Measurements from ENCODE around the gene PHEX. TPM values are rescaled to one million over a fixed set of nuclear protein-coding genes. Genes with fewer than 3 reads are reported as not detected.

The PHEX gene
- total RNA-seq, 1 experiment from 2014 or later, result 0.27 TPM

DNA sequence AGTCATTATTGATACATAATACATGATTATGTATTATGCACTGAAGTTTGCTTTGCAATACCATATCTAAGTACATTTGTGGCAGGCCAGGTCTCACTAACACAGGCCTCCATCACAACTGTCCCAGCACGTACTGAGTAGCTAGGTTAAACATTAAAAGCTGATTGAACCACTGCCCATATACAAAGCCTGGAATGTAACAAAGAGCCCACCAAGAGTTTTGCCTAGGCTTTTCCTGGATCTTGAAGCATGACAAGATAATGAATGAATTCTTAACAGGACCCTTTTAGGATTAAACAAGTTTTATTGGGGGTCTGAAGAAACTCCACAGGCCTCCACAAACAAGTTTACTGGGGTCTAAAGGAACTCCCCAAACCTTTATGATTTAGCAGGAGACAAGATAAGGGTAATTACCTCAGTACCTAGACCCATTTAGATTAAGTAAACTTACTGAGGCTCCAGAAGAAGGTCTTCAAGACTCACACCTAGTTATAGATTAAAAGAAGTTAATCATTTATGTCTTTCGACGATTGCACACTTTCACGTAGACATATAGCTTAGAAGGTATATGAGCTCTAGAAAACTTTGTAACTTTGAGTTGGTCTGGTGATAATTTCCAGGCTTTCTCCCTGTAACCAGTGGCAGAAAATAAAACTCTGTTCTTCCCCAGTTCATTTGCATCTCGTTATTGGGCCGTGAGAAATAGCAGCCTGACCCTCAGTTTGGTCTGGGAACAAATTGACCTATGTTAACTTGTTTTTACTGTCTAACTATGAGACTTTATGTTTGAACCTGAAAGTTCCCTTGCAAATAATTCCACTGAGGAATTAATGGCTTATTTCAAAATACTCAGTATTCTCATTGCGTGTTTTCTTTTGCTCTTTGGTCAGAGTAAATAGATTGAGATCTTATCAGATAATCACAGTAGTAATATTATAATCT, 84.8 kb downstream of the PHEX start (continued):
- TF ChIP-seq TCF7L2 (IDR thresholded peaks at IDR 0.05; ENCODE audit: borderline replicate concordance, extremely low read depth, insufficient read depth, insufficient read length) (no peak), SIN3A (IDR thresholded peaks at IDR 0.05; ENCODE audit: low read depth) (no peak), EZH2 (IDR thresholded peaks at IDR 0.05) (no peak)

- H2AFZ ChIP-seq (ENCODE audit: low read depth, low read length, poor library complexity, severe bottlenecking), result no peak overlapping the region
- H3K4me2 ChIP-seq (ENCODE audit: low read length), result no peak overlapping the region
- BruUV-seq (replicated peaks), result no TSS peak
- ChIA-PET POLR2A (no interaction called here), RAD21 (ENCODE audit: low non-redundant PET in 1 of 2, low total read pairs in 2 of 2, uncharacterized antibody in 2 of 2, unreplicated experiment in 2 of 2) (no interaction called here), CTCF (no interaction called here)
- intact Hi-C loops (cut with micrococcal nuclease), result no loop called here
- TF ChIP-seq SP1 (IDR thresholded peaks at IDR 0.05; ENCODE audit: low read depth), result no peak
- TF ChIP-seq, protein P1, sequence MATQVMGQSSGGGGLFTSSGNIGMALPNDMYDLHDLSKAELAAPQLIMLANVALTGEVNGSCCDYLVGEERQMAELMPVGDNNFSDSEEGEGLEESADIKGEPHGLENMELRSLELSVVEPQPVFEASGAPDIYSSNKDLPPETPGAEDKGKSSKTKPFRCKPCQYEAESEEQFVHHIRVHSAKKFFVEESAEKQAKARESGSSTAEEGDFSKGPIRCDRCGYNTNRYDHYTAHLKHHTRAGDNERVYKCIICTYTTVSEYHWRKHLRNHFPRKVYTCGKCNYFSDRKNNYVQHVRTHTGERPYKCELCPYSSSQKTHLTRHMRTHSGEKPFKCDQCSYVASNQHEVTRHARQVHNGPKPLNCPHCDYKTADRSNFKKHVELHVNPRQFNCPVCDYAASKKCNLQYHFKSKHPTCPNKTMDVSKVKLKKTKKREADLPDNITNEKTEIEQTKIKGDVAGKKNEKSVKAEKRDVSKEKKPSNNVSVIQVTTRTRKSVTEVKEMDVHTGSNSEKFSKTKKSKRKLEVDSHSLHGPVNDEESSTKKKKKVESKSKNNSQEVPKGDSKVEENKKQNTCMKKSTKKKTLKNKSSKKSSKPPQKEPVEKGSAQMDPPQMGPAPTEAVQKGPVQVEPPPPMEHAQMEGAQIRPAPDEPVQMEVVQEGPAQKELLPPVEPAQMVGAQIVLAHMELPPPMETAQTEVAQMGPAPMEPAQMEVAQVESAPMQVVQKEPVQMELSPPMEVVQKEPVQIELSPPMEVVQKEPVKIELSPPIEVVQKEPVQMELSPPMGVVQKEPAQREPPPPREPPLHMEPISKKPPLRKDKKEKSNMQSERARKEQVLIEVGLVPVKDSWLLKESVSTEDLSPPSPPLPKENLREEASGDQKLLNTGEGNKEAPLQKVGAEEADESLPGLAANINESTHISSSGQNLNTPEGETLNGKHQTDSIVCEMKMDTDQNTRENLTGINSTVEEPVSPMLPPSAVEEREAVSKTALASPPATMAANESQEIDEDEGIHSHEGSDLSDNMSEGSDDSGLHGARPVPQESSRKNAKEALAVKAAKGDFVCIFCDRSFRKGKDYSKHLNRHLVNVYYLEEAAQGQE (IDR thresholded peaks at IDR 0.05; ENCODE audit: low read depth), result no peak
- no peak for TF ChIP-seq TCF7L2 (IDR thresholded peaks at IDR 0.05; ENCODE audit: borderline replicate concordance, extremely low read depth, insufficient read depth, insufficient read length)
- TF ChIP-seq SRF (IDR thresholded peaks at IDR 0.05; ENCODE audit: low read depth), result no peak
- TF ChIP-seq EZH2phosphoT487 (IDR thresholded peaks at IDR 0.05; ENCODE audit: borderline replicate concordance), result no peak
- no peak for TF ChIP-seq EZH2 (IDR thresholded peaks at IDR 0.05)
- TF ChIP-seq SIN3A (IDR thresholded peaks at IDR 0.05; ENCODE audit: low read depth), result no peak
- no peak for TF ChIP-seq MAX (IDR thresholded peaks at IDR 0.05)
- no peak for TF ChIP-seq YY1 (IDR thresholded peaks at IDR 0.05; ENCODE audit: extremely low read depth, insufficient replicate concordance, low read depth, low read length)
- TF ChIP-seq RAD21 (IDR thresholded peaks at IDR 0.05; ENCODE audit: low read depth), result no peak
- TF ChIP-seq ATF3 (IDR thresholded peaks at IDR 0.05), result no peak
- TF ChIP-seq ZNF274 (IDR thresholded peaks at IDR 0.05; ENCODE audit: low read depth, low read length), result no peak
- no peak for TF ChIP-seq CBX3 (IDR thresholded peaks at IDR 0.05; ENCODE audit: low read depth)
- TF ChIP-seq EGR1 (IDR thresholded peaks at IDR 0.05; ENCODE audit: low read depth), result no peak
- no peak for TF ChIP-seq ZFX (IDR thresholded peaks at IDR 0.05)
- no peak for TF ChIP-seq JUND (IDR thresholded peaks at IDR 0.05)
- no peaks in the 10 kb centered on the region for H3K27me3 ChIP-seq (ENCODE audit: insufficient read depth, low read length)
- no peaks in the 10 kb centered on the region for H3K36me3 ChIP-seq (ENCODE audit: control insufficient read depth in 1 of 2, insufficient read depth in 2 of 2, low read length in 2 of 2)
- H3K4me1 ChIP-seq (ENCODE audit: control insufficient read depth in 1 of 2, insufficient read depth in 2 of 2, low read length in 2 of 2), result no peaks in the 10 kb centered on the region
- no peaks in the 10 kb centered on the region for H3K79me2 ChIP-seq (ENCODE audit: insufficient read depth, low read length)
- DNase-seq (ENCODE audit: low read depth, low spot score) (no peak), ATAC-seq (no peak)
- no peaks in the 10 kb centered on the region for H3K9me3 ChIP-seq (ENCODE audit: control insufficient read depth in 1 of 2, insufficient read depth in 1 of 2, low read depth in 1 of 2, low read length in 2 of 2)
- no peak overlapping the region for H3K4me3 ChIP-seq (replicated peaks in 1 of 2; ENCODE audit: low read depth in 1 of 2, low read length in 2 of 2)
- H3K9me2 ChIP-seq (ENCODE audit: insufficient read depth), result no peaks in the 10 kb centered on the region
- H4K20me1 ChIP-seq (ENCODE audit: insufficient read depth), result no peaks in the 10 kb centered on the region
- no peak overlapping the region for H3K27ac ChIP-seq (ENCODE audit: low read depth, low read length)
- no peak overlapping the region for H3K9ac ChIP-seq (ENCODE audit: low read length)
Observed at GRCh38 chrX:22117633-22118032, 85.5 kb downstream of the PHEX start.

All from HCT116 (cell line).